Measurements from ENCODE around the gene WDR33.

Gene WDR33

DNA sequence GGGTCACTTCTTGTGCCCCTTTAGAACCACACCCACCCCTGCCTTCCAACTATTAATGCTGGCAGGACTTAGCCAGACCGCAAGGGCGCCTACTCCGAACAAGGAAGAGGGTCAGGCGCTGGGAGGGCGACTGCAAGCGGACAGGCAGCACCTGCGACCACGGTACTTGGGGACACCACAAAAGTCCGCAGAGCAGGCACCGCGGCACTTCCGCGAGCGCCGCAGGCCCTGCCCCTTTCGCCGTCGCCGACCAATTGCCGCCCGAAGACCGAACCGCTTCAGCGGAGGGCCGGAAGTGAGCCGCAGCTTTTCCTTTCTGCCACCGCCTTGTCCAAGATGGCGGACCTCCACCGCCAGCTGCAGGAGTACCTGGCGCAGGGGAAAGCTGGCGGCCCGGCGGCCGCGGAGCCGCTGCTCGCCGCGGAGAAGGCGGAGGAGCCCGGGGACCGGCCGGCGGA lies 109.7 kb downstream of the WDR33 start, which contains the start of gene SFT2D3:
Gene SFT2D3 (plus strand): TSS at position 305 of the 458 bp plus-strand sequence. CDS start 32 bp downstream, at position 337.
- TF ChIP-seq ZBTB17 (tag by site-specific recombination; IDR thresholded peaks at IDR 0.05): peak; percentile 43; the same call in 1 of the 2 replicates
- peak; percentile 69 for TF ChIP-seq YY1 (tag by site-specific recombination; IDR thresholded peaks at IDR 0.05)
- 0 out of 2 replicates have a peak, but pooled peaks have one; percentile 40 for TF ChIP-seq ZFP37 (tag by site-specific recombination; IDR thresholded peaks at IDR 0.05)
- no peak for TF ChIP-seq ZNF624 (tag by site-specific recombination; IDR thresholded peaks at IDR 0.05)
- TF ChIP-seq, protein P1, sequence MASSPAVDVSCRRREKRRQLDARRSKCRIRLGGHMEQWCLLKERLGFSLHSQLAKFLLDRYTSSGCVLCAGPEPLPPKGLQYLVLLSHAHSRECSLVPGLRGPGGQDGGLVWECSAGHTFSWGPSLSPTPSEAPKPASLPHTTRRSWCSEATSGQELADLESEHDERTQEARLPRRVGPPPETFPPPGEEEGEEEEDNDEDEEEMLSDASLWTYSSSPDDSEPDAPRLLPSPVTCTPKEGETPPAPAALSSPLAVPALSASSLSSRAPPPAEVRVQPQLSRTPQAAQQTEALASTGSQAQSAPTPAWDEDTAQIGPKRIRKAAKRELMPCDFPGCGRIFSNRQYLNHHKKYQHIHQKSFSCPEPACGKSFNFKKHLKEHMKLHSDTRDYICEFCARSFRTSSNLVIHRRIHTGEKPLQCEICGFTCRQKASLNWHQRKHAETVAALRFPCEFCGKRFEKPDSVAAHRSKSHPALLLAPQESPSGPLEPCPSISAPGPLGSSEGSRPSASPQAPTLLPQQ (tag by site-specific recombination; IDR thresholded peaks at IDR 0.05): no peak; the same call in 1 of the 2 replicates
- TF ChIP-seq ZNF76 (tag by site-specific recombination; IDR thresholded peaks at IDR 0.05; ENCODE audit: borderline replicate concordance, low read depth): peak; percentile 37; the same call in 1 of the 2 replicates
- TF ChIP-seq ZNF354C (tag by site-specific recombination; IDR thresholded peaks at IDR 0.05; ENCODE audit: borderline replicate concordance, low read depth): no peak
- TF ChIP-seq ZBTB20 (tag by site-specific recombination; IDR thresholded peaks at IDR 0.05): peak; percentile 61; the same call in 1 of the 2 replicates
- TF ChIP-seq ZNF335 (tag by site-specific recombination; conservative IDR thresholded peaks at IDR 0.05): peak; percentile 96
- peak; percentile 72 for TF ChIP-seq ZNF600 (tag by site-specific recombination; IDR thresholded peaks at IDR 0.05)
- 0 out of 2 replicates have a peak, but pooled peaks have one; percentile 47 for TF ChIP-seq ZNF2 (tag by site-specific recombination; IDR thresholded peaks at IDR 0.05)
- TF ChIP-seq, protein P2, sequence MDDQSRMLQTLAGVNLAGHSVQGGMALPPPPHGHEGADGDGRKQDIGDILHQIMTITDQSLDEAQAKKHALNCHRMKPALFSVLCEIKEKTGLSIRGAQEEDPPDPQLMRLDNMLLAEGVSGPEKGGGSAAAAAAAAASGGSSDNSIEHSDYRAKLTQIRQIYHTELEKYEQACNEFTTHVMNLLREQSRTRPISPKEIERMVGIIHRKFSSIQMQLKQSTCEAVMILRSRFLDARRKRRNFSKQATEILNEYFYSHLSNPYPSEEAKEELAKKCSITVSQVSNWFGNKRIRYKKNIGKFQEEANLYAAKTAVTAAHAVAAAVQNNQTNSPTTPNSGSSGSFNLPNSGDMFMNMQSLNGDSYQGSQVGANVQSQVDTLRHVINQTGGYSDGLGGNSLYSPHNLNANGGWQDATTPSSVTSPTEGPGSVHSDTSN (CRISPR knock-in tag; IDR thresholded peaks at IDR 0.05): 0 out of 2 replicates have a peak, but pooled peaks have one; percentile 27
- peak; percentile 64 for TF ChIP-seq ZEB2 (tag by site-specific recombination; IDR thresholded peaks at IDR 0.05)
- no peak for TF ChIP-seq TCF7L2 (IDR thresholded peaks at IDR 0.05; ENCODE audit: borderline replicate concordance, low read depth, low read length)
- peak; percentile 95 for TF ChIP-seq ZNF394 (tag by site-specific recombination; IDR thresholded peaks at IDR 0.05; ENCODE audit: borderline replicate concordance)
- peak; percentile 94 for TF ChIP-seq ZBTB11 (tag by site-specific recombination; conservative IDR thresholded peaks at IDR 0.05; ENCODE audit: low read depth)
- 0 out of 2 replicates have a peak, but pooled peaks have one; percentile 30 for TF ChIP-seq BCL11B (tag by site-specific recombination; IDR thresholded peaks at IDR 0.05; ENCODE audit: low read depth)
- TF ChIP-seq ZNF501 (tag by site-specific recombination; IDR thresholded peaks at IDR 0.05): peak; percentile 86
- peak; percentile 16; the same call in 1 of the 2 replicates for TF ChIP-seq ZNF629 (tag by site-specific recombination; IDR thresholded peaks at IDR 0.05)
- 0 out of 2 replicates have a peak, but pooled peaks have one; percentile 44 for TF ChIP-seq ZXDB (tag by site-specific recombination; IDR thresholded peaks at IDR 0.05)
- TF ChIP-seq WT1 (tag by site-specific recombination; IDR thresholded peaks at IDR 0.05): 0 out of 2 replicates have a peak, but pooled peaks have one; percentile 28
- TF ChIP-seq SP7 (tag by site-specific recombination; IDR thresholded peaks at IDR 0.05): peak; percentile 21; the same call in 1 of the 2 replicates
- no peak for TF ChIP-seq GLIS1 (tag by site-specific recombination; IDR thresholded peaks at IDR 0.05)
- TF ChIP-seq ZBTB48 (tag by site-specific recombination; IDR thresholded peaks at IDR 0.05): peak; percentile 15; the same call in 1 of the 2 replicates
- peak; percentile 34; the same call in 1 of the 2 replicates for TF ChIP-seq KLF9 (tag by site-specific recombination; IDR thresholded peaks at IDR 0.05; ENCODE audit: low read depth)
- TF ChIP-seq ZNF366 (tag by site-specific recombination; conservative IDR thresholded peaks at IDR 0.05): no peak
- peak; percentile 36; the same call in 1 of the 2 replicates for TF ChIP-seq SP3 (tag by site-specific recombination; IDR thresholded peaks at IDR 0.05)
- TF ChIP-seq SP2 (tag by site-specific recombination; IDR thresholded peaks at IDR 0.05): peak; percentile 77
- POLR2A ChIA-PET: interaction anchor here (1.0 to 1.9 kb wide), 3 partner anchors 26 to 175 kb away, joined by 4 to 12 read pairs (median 6); partner anchors contain the start of genes IWS1 and LIMS2
- H3K9me3 ChIP-seq (ENCODE audit: control insufficient read depth, insufficient read depth, low read depth, low read length): no peaks in the 10 kb centered on the region
- H3K27ac ChIP-seq (ENCODE audit: extremely low read depth, low read depth, low read length): peak within 1 kb of the TSS; percentile 95
- peak within 1 kb of the TSS; percentile 60 for H3K4me3 ChIP-seq (ENCODE audit: low read depth, low read length)
- CTCF ChIA-PET: interaction anchor here (0.6 kb wide), 1 partner anchor 47 kb away, joined by 3 read pairs; no protein-coding TSS in a partner anchor
- H3K36me3 ChIP-seq (ENCODE audit: control insufficient read depth in 2 of 2, insufficient read depth in 1 of 2, low read length in 2 of 2): peaks cover 8 to 23% of the 10 kb centered on the region in 2 experiments
- no peaks in the 10 kb centered on the region; the same call in 1 of the 2 replicates for H3K4me1 ChIP-seq (ENCODE audit: control insufficient read depth, insufficient read depth, low read length)

Measured in HEK293 (cell line).